DOHH2 (cell line): Measurements from ENCODE around the gene MYLK.

Experiments
- H3F3A ChIP-seq: fragments of 200-600 bp; sonication (generic), shearing (Covaris generic); 2 replicates; pipeline ENCODE4 v1.6.0; 2016; ENCODE audit warnings: antibody characterized with exemption, mild to moderate bottlenecking; ENCODE audit not compliant: control insufficient read depth, insufficient read depth
- H3K27ac ChIP-seq: fragments of 200-600 bp; sonication (generic); 2 replicates; pipeline ENCODE4 v1.5.1; 2014; ENCODE audit warnings: low read depth, mild to moderate bottlenecking, low read length, moderate library complexity
- H3K27me3 ChIP-seq: fragments of 200-600 bp; sonication (generic); 2 replicates; pipeline ENCODE4 v1.6.1; 2014; ENCODE audit warnings: mild to moderate bottlenecking, low read length, mixed read lengths; ENCODE audit not compliant: control insufficient read depth
- H3K36me3 ChIP-seq: fragments of 200-600 bp; sonication (generic); 2 replicates; pipeline ENCODE4 v1.6.1; 2014; ENCODE audit warnings: mild to moderate bottlenecking, low read length, moderate library complexity, mixed read lengths; ENCODE audit not compliant: control insufficient read depth
- H3K4me1 ChIP-seq: fragments of 200-600 bp; sonication (generic); 2 replicates; pipeline ENCODE4 v1.6.1; 2014; ENCODE audit warnings: mild to moderate bottlenecking, low read length, mixed read lengths; ENCODE audit not compliant: control insufficient read depth
- H3K4me2 ChIP-seq: fragments of 200-600 bp; sonication (generic); 2 replicates; pipeline ENCODE4 v1.6.0; 2014; ENCODE audit warnings: mild to moderate bottlenecking, low read length, moderate library complexity
- H3K4me3 ChIP-seq: fragments of 200-600 bp; sonication (generic); 2 replicates; pipeline ENCODE4 v1.5.1; 2014; ENCODE audit warnings: mild to moderate bottlenecking, low read length, mixed read lengths
- H3K79me2 ChIP-seq: fragments of 200-600 bp; sonication (generic); 2 replicates; pipeline ENCODE4 v1.6.1; 2014; ENCODE audit warnings: mild to moderate bottlenecking, low read length, mixed read lengths; ENCODE audit not compliant: control insufficient read depth
- H3K9me2 ChIP-seq: fragments of 200-600 bp; sonication (generic); replicated peaks from 2 replicates; pipeline ENCODE4 v1.6.1; 2014; ENCODE audit warnings: mild to moderate bottlenecking, low read length, mixed read lengths; ENCODE audit not compliant: control insufficient read depth
- H3K9me3 ChIP-seq: fragments of 200-600 bp; sonication (generic); 2 replicates; pipeline ENCODE4 v1.6.1; 2014; ENCODE audit warnings: antibody characterized with exemption, low read length, mixed read lengths; ENCODE audit not compliant: control insufficient read depth, insufficient read depth
- H4K20me1 ChIP-seq: fragments of 200-600 bp; sonication (generic); 2 replicates; pipeline ENCODE4 v1.6.0; 2014; ENCODE audit warnings: low read depth, mild to moderate bottlenecking, antibody characterized with exemption, low read length, moderate library complexity; ENCODE audit not compliant: control insufficient read depth, insufficient read depth
- EZH2phosphoT487 ChIP-seq: fragments of 200-600 bp; sonication (generic); IDR thresholded peaks from 2 replicates; pipeline ENCODE4 v1.6.1; 2017; ENCODE audit warnings: borderline replicate concordance, mild to moderate bottlenecking, antibody characterized with exemption, low read length, moderate library complexity, mixed read lengths
- TF ChIP-seq, protein P1 (sequence below): fragments of 200-600 bp; sonication (generic); IDR thresholded peaks from one replicate; pipeline ENCODE4 v1.5.1; 2014; ENCODE audit warnings: antibody characterized with exemption, mild to moderate bottlenecking, low read depth, low read length; ENCODE audit not compliant: poor library complexity, severe bottlenecking

MYLK gene

DNA sequence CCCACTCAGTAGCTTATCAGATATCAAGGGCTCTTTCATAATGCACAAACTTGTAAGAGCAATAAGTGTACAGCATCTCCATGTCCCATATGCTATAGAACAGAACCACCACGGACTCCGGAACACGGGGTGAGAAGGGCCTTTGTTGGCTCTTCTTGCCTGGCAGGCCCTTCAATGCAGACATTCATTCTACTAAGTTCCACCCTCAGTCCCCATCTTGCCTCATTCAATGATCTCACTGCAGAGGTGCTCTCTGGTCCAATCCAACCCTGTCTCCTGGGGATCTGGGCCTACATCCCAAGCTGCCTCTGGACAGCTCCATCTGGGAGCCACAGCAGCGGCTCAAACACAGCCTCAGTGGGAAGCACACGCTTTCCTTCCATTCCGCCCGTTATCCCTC lies 316.1 kb downstream of the MYLK start:
- Histone ChIP-seq H3K9me2 (no peaks in the 10 kb centered on the region), H4K20me1 (no peaks in the 10 kb centered on the region), H3K27ac (no peak overlapping the region), H3K4me1 (no peaks in the 10 kb centered on the region; the same call in 1 of the 2 replicates), H3K79me2 (no peaks in the 10 kb centered on the region), H3F3A (no peaks in the 10 kb centered on the region), H3K27me3 (no peaks in the 10 kb centered on the region), H3K4me2 (no peak overlapping the region), H3K9me3 (no peaks in the 10 kb centered on the region), H3K36me3 (peaks cover 10% of the 10 kb centered on the region), H3K4me3 (no peak overlapping the region)
- TF ChIP-seq EZH2phosphoT487: no peak
- TF ChIP-seq, protein P1, sequence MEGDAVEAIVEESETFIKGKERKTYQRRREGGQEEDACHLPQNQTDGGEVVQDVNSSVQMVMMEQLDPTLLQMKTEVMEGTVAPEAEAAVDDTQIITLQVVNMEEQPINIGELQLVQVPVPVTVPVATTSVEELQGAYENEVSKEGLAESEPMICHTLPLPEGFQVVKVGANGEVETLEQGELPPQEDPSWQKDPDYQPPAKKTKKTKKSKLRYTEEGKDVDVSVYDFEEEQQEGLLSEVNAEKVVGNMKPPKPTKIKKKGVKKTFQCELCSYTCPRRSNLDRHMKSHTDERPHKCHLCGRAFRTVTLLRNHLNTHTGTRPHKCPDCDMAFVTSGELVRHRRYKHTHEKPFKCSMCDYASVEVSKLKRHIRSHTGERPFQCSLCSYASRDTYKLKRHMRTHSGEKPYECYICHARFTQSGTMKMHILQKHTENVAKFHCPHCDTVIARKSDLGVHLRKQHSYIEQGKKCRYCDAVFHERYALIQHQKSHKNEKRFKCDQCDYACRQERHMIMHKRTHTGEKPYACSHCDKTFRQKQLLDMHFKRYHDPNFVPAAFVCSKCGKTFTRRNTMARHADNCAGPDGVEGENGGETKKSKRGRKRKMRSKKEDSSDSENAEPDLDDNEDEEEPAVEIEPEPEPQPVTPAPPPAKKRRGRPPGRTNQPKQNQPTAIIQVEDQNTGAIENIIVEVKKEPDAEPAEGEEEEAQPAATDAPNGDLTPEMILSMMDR: no peak

DNA sequence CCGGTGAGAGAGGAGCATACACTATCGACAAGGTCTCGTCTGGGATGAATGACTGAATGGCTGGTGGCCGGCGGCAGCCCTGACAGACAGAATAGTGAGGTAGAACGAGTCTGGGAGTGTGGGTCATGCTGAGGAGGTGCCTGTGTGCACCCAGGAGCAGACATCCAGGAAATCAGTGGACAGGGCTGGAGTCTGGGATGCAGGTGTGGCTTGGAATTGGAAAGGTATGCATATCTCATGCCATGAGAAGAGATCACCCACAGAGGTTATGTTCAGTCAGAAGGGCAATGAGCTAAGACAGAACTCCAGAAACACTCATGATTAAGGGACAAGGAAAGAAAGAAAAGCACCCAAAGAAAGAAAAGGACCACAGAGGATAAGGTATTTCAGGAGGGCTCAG lies 320.1 kb downstream of the MYLK start:
- Histone ChIP-seq H3K4me1 (no peaks in the 10 kb centered on the region), H3K36me3 (peaks cover 7% of the 10 kb centered on the region; the same call in 1 of the 2 replicates), H3K27ac (no peak overlapping the region), H3K9me2 (no peaks in the 10 kb centered on the region), H3F3A (no peaks in the 10 kb centered on the region), H3K27me3 (no peaks in the 10 kb centered on the region), H3K79me2 (no peaks in the 10 kb centered on the region), H3K4me2 (no peak overlapping the region), H3K4me3 (no peak overlapping the region), H3K9me3 (no peaks in the 10 kb centered on the region), H4K20me1 (no peaks in the 10 kb centered on the region)
- TF ChIP-seq, protein P1: no peak
- TF ChIP-seq EZH2phosphoT487: no peak

DNA sequence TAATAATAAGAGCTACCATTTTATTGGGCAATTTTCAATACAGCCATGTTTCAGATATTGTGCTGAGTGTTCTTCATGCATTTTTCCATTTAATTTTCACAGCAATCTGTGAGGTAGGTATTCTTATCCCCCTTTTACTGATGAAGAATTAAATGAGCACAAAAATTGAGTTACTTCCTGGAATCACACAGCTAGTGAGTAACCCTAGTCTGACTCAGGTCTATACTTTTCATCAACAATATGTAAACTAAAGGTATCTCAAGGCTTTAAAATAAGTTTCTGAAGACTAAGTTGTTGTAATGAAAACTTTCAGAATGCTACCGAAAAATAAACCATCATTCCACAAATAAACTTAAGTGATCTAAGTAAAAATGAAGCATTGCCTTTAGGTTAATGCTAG lies 321.6 kb downstream of the MYLK start:
- H3K79me2 ChIP-seq: no peaks in the 10 kb centered on the region
- no peak overlapping the region for H3K4me3 ChIP-seq
- no peaks in the 10 kb centered on the region for H3K9me3 ChIP-seq
- H3K36me3 ChIP-seq: peaks cover 4% of the 10 kb centered on the region; the same call in 1 of the 2 replicates
- H4K20me1 ChIP-seq: no peaks in the 10 kb centered on the region; the same call in 1 of the 2 replicates
- H3K27ac ChIP-seq: no peak overlapping the region
- no peaks in the 10 kb centered on the region for H3K9me2 ChIP-seq
- H3K27me3 ChIP-seq: no peaks in the 10 kb centered on the region
- TF ChIP-seq, protein P1: no peak
- TF ChIP-seq EZH2phosphoT487: no peak
- H3F3A ChIP-seq: no peaks in the 10 kb centered on the region
- no peaks in the 10 kb centered on the region for H3K4me1 ChIP-seq
- H3K4me2 ChIP-seq: no peak overlapping the region
